HCEC 1CT (cell line): Measurements from ENCODE around the gene KIFC1.
"Not testable (repeated sequence)": the region's sequence is repeated elsewhere in the genome, so short reads cannot be mapped to it uniquely, and the experiment has no call there.

Source experiments
- DNase-seq: peaks from one replicate; pipeline ENCODE4 v3.0.0-alpha.2; 2017

The KIFC1 gene, protein sequence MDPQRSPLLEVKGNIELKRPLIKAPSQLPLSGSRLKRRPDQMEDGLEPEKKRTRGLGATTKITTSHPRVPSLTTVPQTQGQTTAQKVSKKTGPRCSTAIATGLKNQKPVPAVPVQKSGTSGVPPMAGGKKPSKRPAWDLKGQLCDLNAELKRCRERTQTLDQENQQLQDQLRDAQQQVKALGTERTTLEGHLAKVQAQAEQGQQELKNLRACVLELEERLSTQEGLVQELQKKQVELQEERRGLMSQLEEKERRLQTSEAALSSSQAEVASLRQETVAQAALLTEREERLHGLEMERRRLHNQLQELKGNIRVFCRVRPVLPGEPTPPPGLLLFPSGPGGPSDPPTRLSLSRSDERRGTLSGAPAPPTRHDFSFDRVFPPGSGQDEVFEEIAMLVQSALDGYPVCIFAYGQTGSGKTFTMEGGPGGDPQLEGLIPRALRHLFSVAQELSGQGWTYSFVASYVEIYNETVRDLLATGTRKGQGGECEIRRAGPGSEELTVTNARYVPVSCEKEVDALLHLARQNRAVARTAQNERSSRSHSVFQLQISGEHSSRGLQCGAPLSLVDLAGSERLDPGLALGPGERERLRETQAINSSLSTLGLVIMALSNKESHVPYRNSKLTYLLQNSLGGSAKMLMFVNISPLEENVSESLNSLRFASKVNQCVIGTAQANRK

GRCh38 chr6:33391278-33391921 is at the start of gene KIFC1:
Gene KIFC1, plus strand, starts transcription at chr6:33391823. Its CDS starts 163 bp downstream, at chr6:33391986.
- peak; percentile 100 for DNase-seq

DNA sequence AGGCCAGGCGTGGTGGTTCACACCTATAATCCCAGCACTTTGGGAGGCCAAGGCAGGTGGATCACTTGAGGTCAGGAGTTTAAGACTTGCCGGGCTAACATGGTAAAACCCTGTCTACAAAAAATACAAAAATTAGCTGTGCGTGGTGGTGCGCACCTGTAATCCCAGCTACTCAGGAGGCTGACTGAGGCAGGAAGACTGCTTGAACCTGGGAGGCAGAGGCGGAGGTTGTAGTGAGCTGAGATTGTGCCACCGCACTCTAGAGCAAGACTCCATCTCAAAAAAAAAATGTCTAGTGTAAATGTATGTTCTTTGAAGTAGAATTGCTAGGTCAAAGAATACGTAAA is 48.0 kb upstream of the KIFC1 start:
- not testable (repeated sequence) for DNase-seq

DNA sequence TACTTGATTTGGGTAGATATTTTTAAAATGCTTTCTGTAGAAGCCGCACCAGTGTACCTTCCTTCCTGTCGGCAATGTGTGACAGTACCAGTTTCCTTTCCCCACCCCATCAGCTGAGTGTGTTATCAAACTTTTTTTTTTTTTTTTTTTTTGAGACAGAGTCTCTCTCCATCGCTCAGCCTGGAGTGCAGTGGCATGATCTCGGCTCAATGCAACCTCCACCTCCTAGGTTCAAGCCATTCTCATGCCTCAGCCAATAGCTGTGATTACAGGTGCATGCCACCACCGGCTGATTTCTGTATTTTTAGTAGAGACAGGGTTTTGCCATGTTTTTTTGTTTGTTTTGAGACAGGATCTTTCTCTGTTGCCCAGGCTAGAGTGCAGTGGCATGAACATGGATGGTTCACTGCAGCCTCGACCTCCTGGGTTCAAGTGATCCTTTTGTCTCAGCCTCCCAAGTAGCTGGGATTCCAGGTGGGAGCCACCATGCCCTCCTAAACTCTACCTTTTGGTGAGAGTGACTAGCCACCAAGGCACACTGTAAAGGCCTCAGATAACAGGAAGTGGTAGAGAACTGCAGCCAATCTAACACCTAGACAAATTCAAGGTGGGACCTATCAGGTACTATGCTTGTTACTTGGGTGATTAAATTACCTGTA is 47.5 kb upstream of the KIFC1 start:
- DNase-seq = no peak

- peak; percentile 58 for DNase-seq
Observed at GRCh38 chr6:33344701-33345697, 46.6 kb upstream of the KIFC1 start.

GRCh38 chr6:33346972-33347371 is 44.7 kb upstream of the KIFC1 start:
- peak; percentile 33 for DNase-seq

- DNase-seq = no peak
Observed at GRCh38 chr6:33347816-33348215, 43.8 kb upstream of the KIFC1 start.

GRCh38 chr6:33355860-33356259 is 35.8 kb upstream of the KIFC1 start:
- not testable (repeated sequence) for DNase-seq

DNA sequence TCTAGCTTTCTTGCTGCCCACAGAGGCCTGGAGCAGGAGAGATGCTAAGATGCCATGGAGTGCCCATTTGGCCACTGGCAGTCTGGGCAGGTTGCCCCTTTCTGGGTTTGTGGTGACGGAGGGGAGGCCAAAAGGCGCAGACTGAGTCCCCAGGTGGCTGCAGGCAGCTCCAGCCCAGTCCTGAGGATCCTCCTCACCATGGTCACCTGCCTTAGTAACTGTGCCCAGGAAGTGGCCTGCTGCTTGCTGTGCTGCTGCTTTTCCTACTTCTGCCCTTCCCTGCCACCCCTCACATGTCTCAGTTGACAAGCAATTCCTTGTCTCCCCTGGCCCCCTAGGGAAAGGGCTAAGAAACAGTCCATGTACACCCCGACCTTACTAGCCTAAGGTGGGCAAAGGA is 35.3 kb upstream of the KIFC1 start:
- no peak for DNase-seq

DNA sequence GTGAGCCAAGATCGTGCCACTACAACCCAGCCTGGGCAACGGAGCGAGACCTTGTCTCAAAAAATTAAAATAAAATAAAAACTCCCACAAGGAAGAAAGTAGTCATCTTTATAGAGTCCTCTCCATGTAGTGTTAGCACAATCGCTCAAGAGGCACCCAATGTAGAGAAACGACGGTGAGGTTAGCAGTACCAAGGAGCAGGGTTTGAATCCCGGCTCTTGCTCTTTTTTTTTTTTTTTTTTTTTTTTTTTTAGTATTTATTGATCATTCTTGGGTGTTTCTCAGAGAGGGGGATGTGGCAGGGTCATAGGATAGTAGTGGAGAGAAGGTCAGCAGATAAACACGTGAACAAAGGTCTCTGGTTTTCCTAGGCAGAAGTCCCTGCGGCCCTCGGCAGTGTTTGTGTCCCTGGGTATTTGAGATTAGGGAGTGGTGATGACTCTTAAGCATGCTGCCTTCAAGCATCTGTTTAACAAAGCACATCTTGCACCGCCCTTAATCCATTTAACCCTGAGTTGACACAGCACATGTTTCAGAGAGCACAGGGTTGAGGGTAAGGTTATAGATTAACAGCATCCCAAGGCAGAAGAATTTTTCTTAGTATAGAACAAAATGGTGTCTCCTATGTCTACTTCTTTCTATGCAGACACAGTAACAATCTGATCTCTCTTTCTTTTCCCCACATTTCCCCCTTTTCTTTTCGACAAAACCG is 34.3 kb upstream of the KIFC1 start:
- DNase-seq = not testable (repeated sequence)

DNA sequence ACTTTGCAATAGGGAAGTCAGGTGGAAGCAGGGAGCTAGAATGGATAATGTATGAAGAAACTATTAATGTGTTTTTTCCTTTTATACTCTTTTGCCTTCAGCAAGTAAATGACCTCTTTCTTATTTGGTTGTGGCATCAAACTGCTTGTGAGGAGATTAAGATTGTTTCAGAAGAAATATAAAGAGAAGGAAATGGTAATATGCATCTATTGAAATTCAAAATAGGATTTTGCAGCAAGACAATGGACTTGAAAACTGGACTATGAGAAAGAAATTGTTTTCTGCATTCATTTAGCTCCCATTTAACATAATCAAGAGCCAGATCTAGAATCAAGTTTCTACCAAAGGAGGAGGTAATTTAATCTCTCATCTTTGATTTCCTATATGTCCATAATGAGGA is 32.3 kb upstream of the KIFC1 start:
- DNase-seq = no peak

GRCh38 chr6:33363486-33363885 is 28.1 kb upstream of the KIFC1 start:
- DNase-seq = not testable (repeated sequence)

- peak; percentile 64 for DNase-seq
Observed at GRCh38 chr6:33364475-33365205, 27.0 kb upstream of the KIFC1 start.

- not testable (repeated sequence) for DNase-seq
Observed at GRCh38 chr6:33365206-33365971, 26.2 kb upstream of the KIFC1 start.

DNA sequence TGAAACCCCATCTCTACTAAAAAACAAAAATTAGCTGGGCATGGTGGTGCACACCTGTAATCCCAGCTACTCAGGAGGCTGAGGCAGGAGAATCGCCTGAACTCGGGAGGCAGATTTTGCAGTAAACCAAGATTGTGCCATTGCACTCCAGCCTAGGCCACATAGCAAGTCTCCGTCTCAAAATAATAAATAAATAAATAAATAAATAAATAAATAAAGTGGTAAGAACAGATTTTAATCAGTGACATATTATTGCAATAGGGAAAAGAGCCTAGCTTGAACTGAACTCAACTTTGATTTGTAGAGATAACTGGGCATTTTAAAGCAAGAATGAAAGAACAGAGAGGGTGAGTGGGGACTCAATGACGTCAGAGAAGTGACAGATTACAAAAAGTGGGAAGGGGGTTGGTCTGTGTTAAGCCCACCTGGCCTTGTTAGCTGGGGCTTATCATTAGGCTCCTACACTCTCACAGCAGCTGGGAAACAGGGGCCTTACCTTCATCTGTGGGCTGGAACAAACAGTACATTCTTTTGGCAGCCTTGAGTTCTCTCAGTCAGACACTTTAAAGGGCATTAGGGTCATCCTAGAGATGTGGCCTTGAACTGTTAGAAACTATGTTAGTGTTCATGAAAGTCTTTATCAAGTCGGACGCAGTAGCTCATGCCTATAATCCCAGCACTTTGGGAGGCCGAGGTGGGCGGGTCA is 24.5 kb upstream of the KIFC1 start:
- no peak for DNase-seq

DNA sequence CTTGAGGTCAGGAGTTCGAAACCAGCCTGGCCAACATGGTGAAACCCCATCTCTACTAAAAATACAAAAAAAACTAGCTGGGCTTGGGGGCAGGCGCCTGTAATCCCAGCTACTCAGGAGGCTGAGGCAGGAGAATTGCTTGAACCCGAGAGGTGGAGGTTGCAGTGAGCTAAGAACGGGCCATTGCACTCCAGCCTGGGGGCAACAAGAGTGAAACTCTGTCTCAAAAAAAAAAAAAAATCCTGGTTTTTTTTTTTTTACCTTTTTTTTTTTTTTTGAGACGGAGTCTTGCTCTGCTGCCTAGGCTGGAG is 24.0 kb upstream of the KIFC1 start:
- DNase-seq = not testable (repeated sequence)

DNA sequence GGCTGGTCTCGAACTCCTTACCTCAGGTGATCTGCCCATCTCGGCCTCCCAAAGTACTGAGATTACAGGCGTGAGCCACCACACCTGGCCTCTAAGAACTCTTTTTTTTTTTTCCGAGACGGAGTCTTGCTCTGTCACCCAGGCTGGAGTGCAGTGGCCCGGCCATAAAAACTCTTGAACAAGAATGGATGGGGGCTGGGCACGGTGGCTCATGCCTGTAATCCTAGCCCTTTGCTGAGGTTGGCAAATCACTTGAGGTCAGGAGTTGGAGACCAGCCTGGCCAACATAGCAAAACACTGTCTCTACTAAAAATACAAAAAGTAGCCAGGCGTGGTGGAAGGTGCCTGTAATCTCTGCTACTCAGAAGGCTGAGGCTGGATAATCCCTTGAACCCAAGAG is 19.7 kb upstream of the KIFC1 start:
- not testable (repeated sequence) for DNase-seq

DNA sequence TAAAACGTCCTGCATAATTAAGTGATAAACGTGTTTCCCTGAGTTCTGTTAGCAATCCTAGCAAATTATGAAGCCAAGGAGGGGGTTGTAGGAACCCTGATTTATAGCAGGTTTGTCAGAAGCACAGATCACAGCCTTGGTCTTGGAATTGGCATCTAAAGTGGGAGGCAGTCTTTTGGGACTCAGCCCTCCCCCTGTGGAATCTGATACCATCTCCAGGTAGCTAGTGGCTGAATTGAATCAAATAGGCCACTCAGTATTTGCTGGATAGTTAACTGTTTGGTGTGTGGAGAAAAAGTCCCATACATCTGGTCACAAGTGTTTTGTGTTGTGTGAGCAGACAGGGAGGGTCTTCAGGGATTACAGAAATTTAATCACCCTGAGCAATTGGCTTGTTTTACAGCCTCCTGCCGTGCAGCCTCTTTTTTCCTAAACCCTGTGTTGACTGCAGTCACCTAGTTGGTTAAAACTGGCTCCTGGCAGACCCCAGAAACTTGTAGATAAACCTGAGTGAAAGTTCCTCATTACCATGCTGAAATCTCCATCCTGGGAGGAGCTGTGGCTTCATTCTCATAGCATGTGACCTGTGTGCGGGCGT is 19.0 kb upstream of the KIFC1 start:
- DNase-seq = no peak

DNA sequence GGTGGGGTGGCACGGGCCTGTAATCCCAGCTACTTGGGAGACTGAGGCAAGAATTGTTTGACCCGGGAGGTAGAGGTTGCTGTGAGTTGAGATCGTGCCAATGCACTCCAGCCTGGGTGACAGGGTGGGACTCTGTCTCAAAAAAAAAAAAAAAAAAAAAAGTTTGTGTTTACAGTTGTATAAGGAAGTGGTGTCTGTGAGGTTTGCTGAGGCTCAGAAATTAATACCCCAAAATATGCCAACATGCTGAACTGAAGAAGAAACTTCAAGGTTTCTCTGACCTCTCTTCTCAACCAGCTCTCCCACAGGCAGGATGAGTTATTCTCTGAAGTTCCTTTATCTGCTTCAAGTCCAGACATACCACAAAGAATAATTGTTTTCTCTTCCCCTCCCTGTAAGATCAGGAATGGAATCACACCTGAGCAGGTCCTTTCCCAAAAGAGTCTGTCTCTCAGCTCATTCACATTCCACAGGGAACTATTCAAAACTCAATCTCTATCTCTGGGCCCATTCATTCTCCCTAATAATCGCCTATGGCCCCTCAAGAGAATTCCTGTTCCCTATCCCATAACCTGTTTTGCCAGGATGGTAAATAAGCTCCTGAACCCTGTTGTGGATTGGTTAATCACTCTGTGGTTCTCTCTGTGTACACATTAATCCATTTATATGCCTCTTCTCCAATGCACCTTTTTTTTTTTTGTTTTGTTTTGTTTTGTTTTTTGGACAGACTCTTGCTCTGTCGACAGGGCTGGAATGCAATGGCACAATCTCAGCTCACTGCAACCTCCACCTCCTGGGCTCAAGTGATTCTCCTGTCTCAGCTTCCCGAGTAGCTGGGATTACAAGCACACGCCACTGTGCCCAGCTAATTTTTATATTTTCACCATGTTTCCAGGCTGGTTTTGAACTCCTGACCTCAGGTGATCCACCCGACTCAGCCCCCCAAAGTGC is 17.4 kb upstream of the KIFC1 start:
- no peak for DNase-seq
